ENCODE results near the gene RHOB.

Gene RHOB

DNA sequence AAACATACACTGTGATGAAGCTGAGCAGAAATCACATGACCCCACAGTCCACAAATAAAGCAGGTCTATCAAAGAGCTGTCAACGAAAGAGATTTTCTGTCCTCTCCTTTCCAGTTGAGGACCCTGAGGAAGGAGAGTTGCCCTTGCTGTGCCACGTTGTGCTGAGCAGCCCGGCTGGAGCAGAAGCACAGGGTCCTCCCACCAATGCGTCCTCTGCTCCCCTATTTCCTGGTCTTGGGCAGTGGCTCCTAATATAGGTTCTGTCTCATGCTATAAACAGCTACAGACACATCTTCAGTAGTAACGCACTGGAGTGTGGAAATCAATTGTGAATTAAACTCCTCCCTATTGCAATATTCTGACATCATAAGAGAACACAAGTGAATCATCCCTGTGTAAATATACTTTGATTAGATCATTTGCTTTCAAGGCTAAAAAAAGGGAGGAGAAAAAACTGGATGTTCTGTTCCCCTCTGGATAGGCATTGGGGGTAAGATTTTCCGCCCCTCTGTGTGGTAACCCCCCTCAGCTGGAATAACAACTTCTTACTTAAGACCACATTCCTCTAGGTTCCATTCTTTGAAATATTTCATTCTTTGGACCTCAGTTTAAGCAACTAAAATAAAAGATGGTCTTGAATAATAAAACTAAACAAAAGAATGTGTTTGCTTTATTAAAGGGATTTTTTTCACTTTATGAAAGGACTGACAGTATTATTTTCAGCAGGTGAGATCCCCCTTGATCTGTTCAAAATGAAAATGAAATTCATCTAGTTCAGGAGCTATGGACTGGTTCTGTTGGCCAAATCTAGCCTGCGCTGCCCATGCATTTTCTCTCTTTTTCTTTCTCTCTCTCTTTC is 8.3 kb upstream of the RHOB start:
- no peak for DNase-seq (ENCODE audit: low read depth)

- DNase-seq (ENCODE audit: low read depth): no peak
Observed at GRCh38 chr2:20439193-20439475, 7.7 kb upstream of the RHOB start.

GRCh38 chr2:20439503-20439902 is 7.4 kb upstream of the RHOB start:
- DNase-seq (ENCODE audit: low read depth): no peak

DNA sequence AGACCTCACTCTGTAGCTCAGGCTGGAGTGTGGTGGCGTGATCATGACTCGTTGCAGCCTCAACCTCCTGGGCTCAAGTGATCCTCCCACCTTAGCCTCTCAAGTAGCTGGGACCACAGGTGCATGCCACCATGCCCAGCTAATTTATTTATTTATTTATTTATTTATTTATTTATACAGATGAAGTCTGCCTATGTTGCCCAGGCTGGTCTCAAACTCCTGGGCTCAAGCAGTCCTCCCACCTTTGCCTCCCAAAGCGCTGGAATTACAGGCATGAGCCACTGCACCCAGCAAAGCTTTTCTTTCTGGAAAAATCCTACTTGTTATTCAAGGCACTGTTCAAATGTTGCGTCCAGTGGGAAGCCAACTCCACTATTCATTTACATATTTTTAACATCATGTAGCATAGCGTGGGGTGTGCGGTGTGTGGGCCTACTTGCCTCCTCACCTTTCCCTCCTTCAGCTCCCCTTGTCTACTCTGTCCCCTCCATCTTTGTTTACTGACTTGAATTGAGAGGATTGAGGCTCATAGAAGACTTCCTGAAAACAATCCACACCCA is 6.8 kb upstream of the RHOB start:
- DNase-seq (ENCODE audit: low read depth): no peak

DNA sequence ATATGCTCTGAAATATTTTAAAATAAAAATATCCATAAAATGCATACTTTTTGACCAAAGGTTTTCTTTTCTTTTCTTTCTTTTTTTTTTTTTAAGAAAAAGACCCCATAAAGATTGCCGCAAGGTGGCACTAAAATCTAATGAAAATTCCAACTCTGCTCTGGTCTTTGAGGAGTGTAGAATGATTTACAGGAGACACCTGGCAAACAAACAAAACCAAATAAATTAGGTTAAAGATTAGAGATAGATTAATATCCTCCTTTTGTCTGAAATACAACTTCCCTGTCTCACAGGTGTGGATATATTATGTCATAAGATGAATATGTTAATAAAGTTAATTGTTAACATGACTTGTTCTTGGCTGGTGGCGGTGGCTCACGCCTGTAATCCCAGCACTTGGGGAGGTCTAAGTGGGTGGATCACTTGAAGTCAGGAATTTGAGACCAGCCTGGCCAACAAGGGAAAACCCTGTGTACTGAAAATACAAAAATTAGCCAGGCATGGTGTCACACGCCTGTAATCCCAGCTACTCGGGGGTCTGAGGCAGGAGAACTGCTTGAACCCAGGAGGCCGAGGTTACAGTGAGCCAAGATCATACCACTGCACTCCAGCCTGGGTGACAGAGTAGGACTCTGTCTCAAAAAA is 3.5 kb upstream of the RHOB start:
- DNase-seq (ENCODE audit: low read depth): no peak

DNA sequence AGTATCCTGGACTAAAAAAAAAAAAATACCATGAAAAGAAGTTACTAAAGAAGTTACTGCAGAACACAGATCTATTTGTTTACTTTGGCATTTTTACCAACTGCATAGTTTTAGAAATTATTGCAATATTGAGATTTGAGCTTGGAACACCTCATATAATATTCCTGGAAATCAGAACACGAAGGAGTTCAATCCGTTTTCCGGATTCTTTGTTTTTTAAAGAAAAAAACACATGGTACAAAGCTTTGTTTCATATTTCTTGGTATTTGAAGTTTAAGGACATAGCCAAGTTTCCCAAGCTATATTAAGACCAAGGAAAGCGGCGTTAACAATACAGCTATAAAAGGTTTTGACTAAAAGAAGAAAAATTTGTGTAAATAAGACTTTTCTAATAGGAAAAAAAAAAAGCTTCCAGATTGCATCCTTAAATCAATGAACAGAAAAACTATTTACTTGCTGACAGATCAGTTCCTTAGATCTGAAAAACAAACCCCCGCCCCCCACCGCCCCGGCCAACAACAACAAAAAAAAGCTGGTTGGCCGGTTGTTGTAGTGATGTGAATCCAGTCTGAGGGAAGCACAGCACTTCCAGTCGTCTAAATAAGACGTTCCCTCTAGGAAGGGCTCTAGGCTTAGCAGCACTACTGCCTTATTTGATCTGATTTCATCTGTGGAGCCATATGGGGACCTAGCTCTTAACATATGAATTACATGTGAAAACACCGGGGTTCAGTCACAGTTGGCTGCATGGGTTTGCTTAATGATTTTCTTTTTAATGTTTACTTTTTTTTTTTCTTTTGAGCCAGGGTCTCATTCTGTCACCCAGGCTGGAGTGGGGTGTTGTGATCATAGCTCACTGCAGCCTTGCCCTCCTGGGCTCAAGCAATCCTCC is 2.5 kb upstream of the RHOB start:
- no peak for DNase-seq (ENCODE audit: low read depth)

DNA sequence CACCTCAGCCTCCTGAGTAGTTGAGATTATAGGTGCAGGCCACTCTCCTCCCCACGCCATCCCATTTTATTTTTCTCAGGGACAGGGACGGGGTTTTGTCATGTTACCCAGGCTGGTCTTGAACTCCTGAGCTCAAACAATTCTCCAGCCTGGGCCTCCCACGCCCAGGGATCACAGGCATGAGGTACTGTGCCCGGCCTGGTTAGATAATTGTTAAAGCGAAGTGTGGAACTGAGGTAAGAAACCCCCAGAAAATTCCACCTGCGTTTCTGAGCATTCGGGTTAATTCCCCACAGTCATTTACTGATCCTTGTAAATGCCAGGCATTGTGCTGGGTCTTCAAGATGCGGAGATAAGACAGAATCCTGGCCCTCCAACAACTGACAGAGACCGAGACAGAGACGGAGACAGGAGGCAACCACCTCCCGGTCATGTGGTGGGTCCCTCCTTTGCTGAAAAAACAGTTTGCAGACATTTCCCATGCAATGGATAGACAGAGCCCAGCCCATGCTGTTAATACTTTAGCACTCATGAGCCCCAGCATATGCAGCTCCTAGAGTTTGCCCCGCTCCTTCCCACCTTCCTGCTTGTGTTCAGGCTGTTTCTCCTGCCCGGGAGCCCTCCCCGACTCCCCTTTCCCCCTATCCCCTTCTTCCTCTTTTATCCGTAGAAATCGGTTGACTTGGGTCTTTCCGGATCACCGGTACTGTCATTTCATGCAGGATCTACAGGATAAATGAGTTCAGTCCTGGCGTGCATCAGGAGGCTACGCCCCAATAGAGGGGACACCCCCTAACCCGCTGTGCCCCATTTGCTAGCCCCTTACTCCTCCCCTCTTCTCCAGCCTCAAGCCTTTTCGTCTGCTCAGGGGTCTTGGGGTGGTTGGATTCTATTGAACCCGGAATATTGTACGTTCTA is 1.6 kb upstream of the RHOB start:
- DNase-seq (ENCODE audit: low read depth): no peak

DNA sequence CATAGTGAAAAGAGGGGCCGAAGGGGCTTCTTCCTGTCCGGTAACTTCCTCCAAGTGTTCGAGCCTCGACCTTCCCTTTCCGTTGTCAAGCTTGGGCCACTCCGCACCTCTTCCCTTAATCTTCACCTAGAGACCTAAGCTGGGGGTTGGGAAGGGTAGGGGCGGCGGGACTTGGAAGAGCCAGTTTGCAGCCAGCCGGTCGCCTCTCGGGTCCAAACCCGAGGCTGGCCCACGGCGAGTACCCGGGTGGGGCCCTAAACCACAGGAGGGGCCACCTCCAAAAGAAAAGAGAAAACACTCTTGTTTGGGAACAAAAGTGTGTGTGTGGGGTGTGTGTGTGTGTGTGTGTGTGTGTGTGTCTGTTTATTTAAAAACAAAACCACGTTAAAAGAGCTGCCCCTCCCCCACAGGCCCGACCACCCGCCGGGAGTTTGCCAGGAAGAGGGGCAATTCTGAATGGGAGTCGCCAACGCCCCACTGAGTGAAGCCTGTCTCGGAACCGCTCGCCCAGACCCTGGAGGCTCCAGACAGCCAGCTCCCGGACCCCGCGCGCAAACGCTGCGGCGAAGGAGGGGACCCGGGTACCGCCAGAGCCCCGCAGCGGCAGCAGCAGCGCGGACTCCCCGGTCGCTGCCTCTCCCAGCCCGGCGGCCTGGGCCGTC is 488 bp upstream of the RHOB start:
- no peak for DNase-seq (ENCODE audit: low read depth)

GRCh38 chr2:20447437-20448245 is 767 bp downstream of the RHOB start:
- no peak for DNase-seq (ENCODE audit: low read depth)

DNA sequence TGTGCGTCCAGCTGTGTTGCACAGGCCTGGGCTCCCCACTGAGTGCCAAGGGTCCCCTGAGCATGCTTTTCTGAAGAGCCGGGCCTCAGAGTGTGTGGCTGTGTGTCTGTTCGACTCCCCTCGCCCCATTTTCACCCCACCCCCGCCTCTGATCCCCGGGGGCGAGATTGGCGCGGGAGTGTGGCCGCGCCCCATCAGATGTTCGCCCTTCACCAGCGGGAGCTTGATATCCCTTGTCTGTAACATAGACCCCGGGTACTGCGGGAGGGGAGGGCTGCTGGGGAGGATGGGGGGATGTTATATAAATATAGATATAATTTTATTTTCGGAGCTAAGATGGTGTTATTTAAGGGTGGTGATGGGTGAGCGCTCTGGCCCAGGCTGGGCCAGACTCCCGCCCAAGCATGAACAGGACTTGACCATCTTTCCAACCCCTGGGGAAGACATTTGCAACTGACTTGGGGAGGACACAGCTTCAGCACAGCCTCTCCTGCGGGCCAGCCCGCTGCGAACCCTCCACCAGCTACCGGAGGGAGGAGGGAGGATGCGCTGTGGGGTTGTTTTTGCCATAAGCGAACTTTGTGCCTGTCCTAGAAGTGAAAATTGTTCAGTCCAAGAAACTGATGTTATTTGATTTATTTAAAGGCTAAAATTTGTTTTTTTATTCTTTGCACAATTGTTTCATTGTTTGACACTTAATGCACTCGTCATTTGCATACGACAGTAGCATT is 1.5 kb downstream of the RHOB start:
- no peak for DNase-seq (ENCODE audit: low read depth)

DNA sequence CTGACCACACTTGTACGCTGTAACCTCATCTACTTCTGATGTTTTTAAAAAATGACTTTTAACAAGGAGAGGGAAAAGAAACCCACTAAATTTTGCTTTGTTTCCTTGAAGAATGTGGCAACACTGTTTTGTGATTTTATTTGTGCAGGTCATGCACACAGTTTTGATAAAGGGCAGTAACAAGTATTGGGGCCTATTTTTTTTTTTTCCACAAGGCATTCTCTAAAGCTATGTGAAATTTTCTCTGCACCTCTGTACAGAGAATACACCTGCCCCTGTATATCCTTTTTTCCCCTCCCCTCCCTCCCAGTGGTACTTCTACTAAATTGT is 2.1 kb downstream of the RHOB start:
- DNase-seq (ENCODE audit: low read depth): no peak

DNA sequence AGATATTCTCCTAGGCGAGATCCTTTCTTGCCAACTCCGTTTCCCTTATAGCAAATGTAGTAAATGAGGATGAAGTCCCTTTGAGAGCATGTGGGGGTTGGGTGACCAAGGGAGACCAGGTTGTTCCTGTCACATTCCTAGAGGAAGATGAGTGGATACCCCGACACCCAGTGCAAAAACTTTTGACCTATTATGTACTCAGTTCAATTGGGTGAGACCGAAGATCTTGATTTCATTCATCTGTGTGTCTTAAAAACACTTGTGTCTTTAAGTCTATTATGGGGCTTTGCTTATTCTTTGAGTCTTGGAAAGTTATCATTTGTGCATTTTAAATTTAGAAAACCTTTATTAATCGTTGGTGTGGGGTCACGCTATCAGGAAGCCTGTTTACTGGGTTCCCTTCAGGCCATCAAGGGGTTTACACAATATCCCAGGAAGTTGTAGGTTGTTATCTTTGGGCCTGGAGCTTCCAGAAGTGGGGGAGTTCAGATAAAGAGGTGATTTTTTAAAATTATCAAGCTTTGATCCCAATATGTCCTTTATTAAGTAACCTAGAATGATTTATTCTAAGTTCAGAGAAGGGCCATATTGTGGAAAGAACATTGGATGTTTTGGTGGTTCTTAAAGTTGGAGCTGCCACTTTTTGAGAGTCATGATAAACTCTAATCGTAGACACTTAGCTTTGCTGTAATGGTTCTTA is 2.8 kb downstream of the RHOB start:
- DNase-seq (ENCODE audit: low read depth): no peak

GRCh38 chr2:20450201-20450999 is 3.5 kb downstream of the RHOB start:
- DNase-seq (ENCODE audit: low read depth): no peak

DNA sequence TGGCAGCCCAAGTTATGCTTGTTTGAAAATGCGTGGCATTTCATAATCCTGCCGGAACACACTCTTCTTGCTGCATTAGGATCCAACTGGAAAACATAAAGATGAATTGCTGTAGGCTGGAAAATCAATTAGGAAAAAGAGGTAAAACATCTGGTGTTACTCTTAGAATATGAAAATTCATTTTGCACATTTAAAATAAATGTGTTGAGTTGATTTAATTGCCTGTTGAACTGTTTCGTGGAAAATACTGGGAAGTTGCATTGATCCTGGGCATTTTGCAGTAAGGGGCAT is 4.1 kb downstream of the RHOB start:
- no peak for DNase-seq (ENCODE audit: low read depth)

DNA sequence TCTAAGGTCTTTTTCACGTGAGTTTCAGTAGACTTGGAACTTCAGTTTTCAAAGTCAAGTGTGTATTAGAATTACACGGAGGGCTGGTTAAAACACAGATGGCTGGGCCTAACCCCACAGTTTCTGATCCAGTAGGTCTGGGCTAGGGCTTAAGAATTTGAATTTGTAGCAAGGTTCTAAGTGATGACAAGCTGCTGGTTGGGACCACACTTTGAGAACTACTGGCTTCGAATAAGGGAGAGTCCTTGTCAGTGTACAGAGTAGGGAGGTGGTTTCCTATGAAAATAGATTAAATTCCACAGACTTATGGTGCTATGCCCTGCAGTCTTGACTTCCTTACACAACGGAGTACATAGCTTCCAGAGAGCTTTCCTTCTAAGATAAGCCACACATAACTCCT is 4.5 kb downstream of the RHOB start:
- DNase-seq (ENCODE audit: low read depth): no peak

DNA sequence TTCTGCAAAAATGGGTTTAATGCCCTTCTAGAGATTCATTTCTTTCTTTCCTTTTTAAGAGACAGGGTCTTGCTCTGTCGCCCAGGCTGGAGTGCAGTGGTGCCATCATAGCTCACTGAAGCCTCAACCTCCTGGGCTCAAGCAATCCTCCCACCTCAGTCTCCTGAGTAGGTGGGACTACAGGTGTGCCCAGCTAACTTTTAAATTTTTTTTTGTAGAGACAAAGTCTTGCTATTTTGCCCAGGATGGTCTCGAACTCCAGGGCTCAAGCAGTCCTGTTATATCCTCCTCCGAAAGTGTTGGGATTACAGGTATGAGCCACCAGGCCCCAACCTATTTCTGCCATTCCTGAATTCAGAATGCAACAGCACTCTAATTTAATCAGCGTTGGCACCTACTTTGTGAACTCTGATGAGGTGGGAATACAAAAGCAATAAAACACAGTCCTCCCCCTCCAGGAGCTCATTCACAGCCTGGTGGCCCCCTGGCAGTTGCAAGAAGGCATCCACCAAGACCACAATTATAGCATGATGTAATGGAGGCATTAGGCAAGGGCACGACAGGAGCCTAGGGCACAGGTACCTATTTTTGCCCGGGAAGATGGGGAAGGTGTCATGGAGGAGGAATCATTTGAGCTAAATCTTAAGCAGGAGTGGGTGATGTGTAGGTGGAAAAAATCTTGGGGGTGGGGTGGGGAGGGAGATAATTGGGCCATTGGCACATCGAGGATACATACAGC is 5.1 kb downstream of the RHOB start:
- no peak for DNase-seq (ENCODE audit: low read depth)

GRCh38 chr2:20452551-20452950 is 5.7 kb downstream of the RHOB start:
- DNase-seq (ENCODE audit: low read depth): no peak

DNA sequence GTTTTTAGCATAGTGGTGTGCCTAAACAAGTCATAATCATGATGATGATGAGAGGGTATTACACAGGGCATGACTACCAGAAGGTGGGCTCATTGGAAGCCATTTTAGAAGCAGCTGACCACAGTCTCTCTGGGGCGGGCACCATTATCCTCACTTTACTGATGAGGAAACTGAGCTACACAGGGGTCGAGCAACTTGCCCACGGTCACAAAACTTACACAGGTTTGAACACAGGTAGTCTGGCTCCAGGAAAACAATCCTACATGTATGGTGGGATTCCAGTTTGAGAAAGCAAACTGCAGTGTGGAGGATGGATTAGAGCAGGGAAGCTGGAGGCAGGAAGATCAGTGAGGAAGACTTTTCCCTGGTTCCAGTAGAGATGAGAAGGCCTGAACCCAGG is 6.2 kb downstream of the RHOB start:
- no peak for DNase-seq (ENCODE audit: low read depth)

All from activated T-helper 9 cell treated with anti-CD3 and anti-CD28 coated beads, Interleukin-2, amount 50 U/mL, for 16 hours (primary cell).